Mesenchymal stem cell (in vitro differentiated cells and primary cell): ENCODE measurements around the gene MKI67.

Experiments
- DNase-seq: peaks from one replicate; pipeline ENCODE4 v3.0.0-alpha.2; 2013
- H2AFZ ChIP-seq: one replicate; pipeline ENCODE4 v1.6.1; 2013; ENCODE audit warnings: low read depth, mild to moderate bottlenecking, control low read depth, inconsistent platforms, low read length, moderate library complexity
- H2AK5ac ChIP-seq: 2 replicates; pipeline ENCODE4 v1.6.1; 2013; ENCODE audit warnings: low read length, moderate library complexity, mild to moderate bottlenecking, inconsistent platforms; ENCODE audit not compliant: severe bottlenecking
- H2BK120ac ChIP-seq: one replicate; pipeline ENCODE4 v1.6.1; 2013; ENCODE audit warnings: low read depth, mild to moderate bottlenecking, inconsistent platforms, low read length, moderate library complexity
- H2BK12ac ChIP-seq, 2 experiments: one replicate each; pipeline ENCODE4 v1.6.1; 2013; ENCODE audit warnings: inconsistent platforms in 2 of 2, low read length in 2 of 2, mild to moderate bottlenecking in 2 of 2, moderate library complexity in 2 of 2, control low read depth in 1 of 2
- H2BK15ac ChIP-seq: one replicate; pipeline ENCODE4 v1.6.1; 2013; ENCODE audit warnings: mild to moderate bottlenecking, low read depth, inconsistent platforms; ENCODE audit not compliant: poor library complexity, severe bottlenecking
- H2BK5ac ChIP-seq: 2 replicates; pipeline ENCODE4 v1.6.1; 2013; ENCODE audit warnings: low read depth, mild to moderate bottlenecking, low read length, control low read depth, inconsistent platforms; ENCODE audit not compliant: poor library complexity, severe bottlenecking
- H3K14ac ChIP-seq, 2 experiments: one replicate each; pipeline ENCODE4 v1.6.1; 2013; ENCODE audit warnings: inconsistent platforms in 2 of 2, low read length in 2 of 2, control low read depth in 1 of 2, mild to moderate bottlenecking in 1 of 2, moderate library complexity in 1 of 2
- H3K18ac ChIP-seq, 2 experiments: one replicate each; pipeline ENCODE4 v1.6.1; 2013; ENCODE audit warnings: inconsistent platforms in 2 of 2, low read length in 2 of 2, control low read depth in 1 of 2, low read depth in 1 of 2, mild to moderate bottlenecking in 1 of 2
- H3K23ac ChIP-seq, 2 experiments: one replicate each; pipeline ENCODE4 v1.6.1; 2013; ENCODE audit warnings: inconsistent platforms in 2 of 2, low read length in 2 of 2, mild to moderate bottlenecking in 2 of 2, moderate library complexity in 2 of 2, control low read depth in 1 of 2
- H3K27ac ChIP-seq: 2 replicates; pipeline ENCODE4 v1.5.1; 2013; ENCODE audit warnings: mild to moderate bottlenecking, moderate library complexity, low read length, control low read depth, inconsistent platforms; ENCODE audit not compliant: poor library complexity, severe bottlenecking
- H3K27me3 ChIP-seq, 2 experiments: 2 replicates each; pipeline versions ENCODE4 v1.6.1 to v1.7.0; 2013; ENCODE audit warnings: low read length in 2 of 2, mild to moderate bottlenecking in 2 of 2, moderate library complexity in 2 of 2, control low read depth in 1 of 2, inconsistent platforms in 1 of 2; ENCODE audit not compliant: control insufficient read depth in 1 of 2, insufficient read depth in 1 of 2
- H3K36me3 ChIP-seq, 2 experiments: 2 replicates each; pipeline versions ENCODE4 v1.6.1 to v1.7.0; 2013; ENCODE audit warnings: low read length in 2 of 2, control low read depth in 1 of 2, inconsistent platforms in 1 of 2, low read depth in 1 of 2, mild to moderate bottlenecking in 1 of 2; ENCODE audit not compliant: insufficient read depth in 2 of 2, control insufficient read depth in 1 of 2
- H3K4ac ChIP-seq, 2 experiments: one replicate each; pipeline ENCODE4 v1.6.1; 2013; ENCODE audit warnings: inconsistent platforms in 2 of 2, low read length in 2 of 2, mild to moderate bottlenecking in 2 of 2, moderate library complexity in 2 of 2, control low read depth in 1 of 2, low read depth in 1 of 2
- H3K4me1 ChIP-seq: 2 replicates; pipeline ENCODE4 v1.6.1; 2013; ENCODE audit warnings: low read depth, low read length, control low read depth; ENCODE audit not compliant: control insufficient read depth, insufficient read depth
- H3K4me2 ChIP-seq: 2 replicates; pipeline ENCODE4 v1.6.1; 2013; ENCODE audit warnings: low read length, mild to moderate bottlenecking, inconsistent platforms; ENCODE audit not compliant: poor library complexity, severe bottlenecking
- H3K4me3 ChIP-seq, 2 experiments: 2 replicates each; pipeline versions ENCODE4 v1.5.1 to v1.7.0; 2013; ENCODE audit warnings: low read length in 2 of 2, mild to moderate bottlenecking in 2 of 2, control low read depth in 1 of 2, low read depth in 1 of 2; ENCODE audit not compliant: insufficient read depth in 1 of 2
- H3K79me1 ChIP-seq: replicated peaks from 2 replicates; pipeline ENCODE4 v1.6.1; 2013; ENCODE audit warnings: mild to moderate bottlenecking, control low read depth, low read length, inconsistent platforms; ENCODE audit not compliant: poor library complexity, severe bottlenecking
- H3K9ac ChIP-seq: 2 replicates; pipeline ENCODE4 v1.7.0; 2013; ENCODE audit warnings: mild to moderate bottlenecking, low read length, moderate library complexity
- H3K9me3 ChIP-seq: 2 replicates; pipeline ENCODE4 v1.7.0; 2013; ENCODE audit warnings: mild to moderate bottlenecking, low read length; ENCODE audit not compliant: control insufficient read depth
- H4K8ac ChIP-seq: one replicate; pipeline ENCODE4 v1.6.1; 2013; ENCODE audit warnings: inconsistent platforms, mild to moderate bottlenecking, low read length, moderate library complexity
- H4K91ac ChIP-seq: one replicate; pipeline ENCODE4 v1.6.1; 2013; ENCODE audit warnings: mild to moderate bottlenecking, low read length, inconsistent platforms
- WGBS: methylation state at CpG from one replicate; pipeline ENCODE4 v1.1.7; 2013; ENCODE audit warnings: mixed read lengths; 5-methylcytosine and 5-hydroxymethylcytosine counted together

MKI67 gene

DNA sequence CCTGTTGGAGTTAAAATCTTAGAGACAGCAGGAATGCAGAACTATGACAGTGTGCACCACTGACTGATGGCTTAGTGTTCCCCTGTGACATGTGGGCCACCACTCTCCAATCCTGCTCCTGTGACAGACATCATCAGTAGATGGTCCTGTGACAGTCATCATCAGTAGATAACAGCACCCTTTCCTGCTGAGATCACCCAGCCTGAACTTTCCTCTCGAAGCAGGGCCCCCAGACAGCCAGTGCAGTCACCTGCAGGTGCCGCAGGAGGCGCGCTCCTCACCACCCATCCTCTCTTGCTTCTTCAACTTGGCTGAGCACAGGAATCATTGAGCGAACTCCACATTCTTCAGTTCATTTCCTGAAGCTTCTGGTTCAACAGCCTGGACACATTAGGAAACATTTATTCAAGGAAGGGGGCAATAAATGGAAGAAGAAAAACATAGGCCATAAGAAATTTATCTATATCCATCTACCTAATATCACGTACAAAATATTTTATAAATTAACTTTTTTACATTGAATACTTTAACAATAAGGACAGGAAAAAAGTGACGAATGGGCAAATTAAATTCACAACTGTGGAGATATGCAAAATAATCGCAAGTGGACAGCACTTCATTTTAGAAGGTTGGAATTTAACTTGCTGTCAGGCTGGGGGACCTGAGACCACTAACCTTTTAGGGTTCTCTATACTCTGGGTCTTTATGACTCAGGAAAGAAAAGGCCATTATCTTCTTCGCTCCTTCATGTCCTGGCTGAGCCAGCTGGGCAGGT, 32.0 kb upstream of the MKI67 start:
- no peak overlapping the region for H2BK15ac ChIP-seq
- WGBS = 75% methylated on average over 4 of the region's 9 CpGs
- H3K4me1 ChIP-seq = no peaks in the 10 kb centered on the region
- H2BK120ac ChIP-seq = no peak overlapping the region
- no peak overlapping the region for H2BK5ac ChIP-seq
- no peak overlapping the region for H2BK12ac ChIP-seq
- no peak overlapping the region for H3K14ac ChIP-seq
- H3K27ac ChIP-seq = no peak overlapping the region
- H2AK5ac ChIP-seq = no peak overlapping the region
- H3K79me1 ChIP-seq = no peaks in the 10 kb centered on the region
- H3K27me3 ChIP-seq = peaks cover 20 to 81% of the 10 kb centered on the region in 2 experiments
- H3K4me2 ChIP-seq = no peak overlapping the region
- no peak overlapping the region for H4K8ac ChIP-seq
- H2AFZ ChIP-seq = no peak overlapping the region
- no peak overlapping the region for H3K4ac ChIP-seq
- DNase-seq = no peak
- H4K91ac ChIP-seq = no peak overlapping the region
- H3K9ac ChIP-seq = no peak overlapping the region
- H3K36me3 ChIP-seq = no peaks in the 10 kb centered on the region
- H3K23ac ChIP-seq = no peak overlapping the region
- H3K9me3 ChIP-seq = no peaks in the 10 kb centered on the region
- H3K4me3 ChIP-seq = no peak overlapping the region
- no peak overlapping the region for H3K18ac ChIP-seq

DNA sequence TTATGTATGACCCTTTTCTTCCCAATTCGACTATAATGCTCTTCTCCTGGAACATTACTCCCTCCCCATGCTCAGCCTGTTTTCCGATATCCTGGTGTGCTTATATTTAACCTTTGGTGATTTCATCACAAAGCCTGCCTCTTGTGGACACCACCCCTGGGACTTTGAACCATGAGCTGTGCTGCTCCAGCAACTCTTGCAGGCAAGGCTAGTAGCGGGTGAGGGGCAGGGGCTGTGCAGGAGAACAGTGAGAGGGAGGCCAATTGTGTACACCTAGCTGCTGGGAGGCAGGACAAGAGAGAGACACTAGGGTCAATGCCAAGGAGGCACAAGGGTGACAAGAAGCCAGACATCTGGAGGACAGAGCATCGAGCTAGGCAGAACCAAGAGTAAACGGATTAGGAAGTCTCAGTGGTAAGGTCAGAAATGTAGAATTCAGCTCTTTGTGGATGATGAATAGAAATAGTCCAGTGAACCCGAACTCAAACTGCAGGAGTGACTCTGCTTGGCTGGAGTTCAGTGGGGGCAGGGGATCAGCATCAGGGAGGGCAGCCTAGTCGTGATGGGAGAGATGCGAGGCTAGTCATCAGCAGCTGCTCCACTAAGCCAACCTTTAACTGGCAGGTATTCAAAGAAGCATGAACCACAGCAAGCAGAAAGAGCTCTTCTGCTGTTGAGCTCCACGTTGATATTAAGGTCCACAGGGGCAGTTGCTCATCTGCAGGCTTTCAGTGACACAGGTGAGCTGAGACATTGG, 31.0 kb upstream of the MKI67 start:
- no peak overlapping the region for H3K23ac ChIP-seq
- no peak overlapping the region for H2BK12ac ChIP-seq
- no peak for DNase-seq
- H2BK5ac ChIP-seq = no peak overlapping the region
- H3K14ac ChIP-seq = no peak overlapping the region
- H3K79me1 ChIP-seq = no peaks in the 10 kb centered on the region
- no peak overlapping the region for H3K9ac ChIP-seq
- H3K9me3 ChIP-seq = no peaks in the 10 kb centered on the region
- H3K4me1 ChIP-seq = no peaks in the 10 kb centered on the region
- no peak overlapping the region for H2AK5ac ChIP-seq
- WGBS = 82% methylated on average over 9 of the region's 9 CpGs
- no peak overlapping the region for H3K27ac ChIP-seq
- H2AFZ ChIP-seq = no peak overlapping the region
- H4K8ac ChIP-seq = no peak overlapping the region
- H3K18ac ChIP-seq = no peak overlapping the region
- H2BK15ac ChIP-seq = no peak overlapping the region
- no peak overlapping the region for H3K4ac ChIP-seq
- no peaks in the 10 kb centered on the region for H3K36me3 ChIP-seq
- no peak overlapping the region for H3K4me2 ChIP-seq
- H3K4me3 ChIP-seq = no peak overlapping the region
- H2BK120ac ChIP-seq = no peak overlapping the region
- H3K27me3 ChIP-seq = peaks cover 25 to 89% of the 10 kb centered on the region in 2 experiments
- H4K91ac ChIP-seq = no peak overlapping the region

- no peak overlapping the region for H3K27ac ChIP-seq
Observed at GRCh38 chr10:128152741-128153580, 26.7 kb upstream of the MKI67 start.

DNA sequence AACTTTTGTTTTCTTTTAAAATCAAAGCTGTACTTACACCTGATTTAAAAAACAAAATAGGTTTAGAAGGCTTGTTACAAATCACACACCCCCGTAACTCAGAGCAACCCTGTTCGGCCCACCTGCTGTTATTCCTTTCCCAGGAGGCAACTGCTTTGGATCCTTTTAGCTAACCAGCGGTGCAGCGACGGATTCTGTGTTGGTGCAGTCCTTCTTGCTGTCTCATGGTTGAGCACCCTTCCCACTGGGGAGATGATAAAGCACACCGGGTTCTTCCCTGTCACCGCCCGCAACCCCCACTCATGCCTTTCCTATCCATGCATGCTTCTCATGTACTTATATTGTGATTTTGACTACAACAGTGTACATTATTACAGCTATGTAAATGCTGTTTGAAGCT, 24.8 kb upstream of the MKI67 start:
- H2BK120ac ChIP-seq = no peak overlapping the region
- H2AFZ ChIP-seq = no peak overlapping the region
- H2BK15ac ChIP-seq = no peak overlapping the region
- no peak overlapping the region for H3K18ac ChIP-seq
- 89% methylated on average over 6 of the region's 8 CpGs for WGBS
- H3K36me3 ChIP-seq = no peaks in the 10 kb centered on the region
- H3K4me2 ChIP-seq = no peak overlapping the region
- H3K27me3 ChIP-seq = peaks cover 8 to 41% of the 10 kb centered on the region in 2 experiments
- H3K9me3 ChIP-seq = no peaks in the 10 kb centered on the region
- no peak overlapping the region for H3K27ac ChIP-seq
- no peaks in the 10 kb centered on the region for H3K79me1 ChIP-seq
- H2BK5ac ChIP-seq = no peak overlapping the region
- DNase-seq = no peak
- no peak overlapping the region for H3K4me3 ChIP-seq
- H4K8ac ChIP-seq = no peak overlapping the region
- H3K14ac ChIP-seq = no peak overlapping the region
- H3K4me1 ChIP-seq = peaks cover 11% of the 10 kb centered on the region
- H2BK12ac ChIP-seq = no peak overlapping the region
- H3K23ac ChIP-seq = no peak overlapping the region
- H3K9ac ChIP-seq = no peak overlapping the region
- no peak overlapping the region for H3K4ac ChIP-seq
- H4K91ac ChIP-seq = no peak overlapping the region
- no peak overlapping the region for H2AK5ac ChIP-seq

More at GRCh38 chr10:128152741-128153580, 26.7 kb upstream of the MKI67 start:
- no peaks in the 10 kb centered on the region for H3K9me3 ChIP-seq
- H3K36me3 ChIP-seq = no peaks in the 10 kb centered on the region
- no peak overlapping the region for H2AK5ac ChIP-seq
- WGBS = 76% methylated on average over 13 of the region's 13 CpGs
- H3K18ac ChIP-seq = no peak overlapping the region
- no peak overlapping the region for H2BK12ac ChIP-seq
- H2BK15ac ChIP-seq = no peak overlapping the region
- H3K4me1 ChIP-seq = peaks cover 9% of the 10 kb centered on the region
- H3K4ac ChIP-seq = no peak overlapping the region
- no peak overlapping the region for H3K14ac ChIP-seq
- no peak for DNase-seq
- H4K91ac ChIP-seq = no peak overlapping the region
- H3K9ac ChIP-seq = no peak overlapping the region
- peaks cover 17 to 60% of the 10 kb centered on the region in 2 experiments for H3K27me3 ChIP-seq
- no peak overlapping the region for H3K23ac ChIP-seq
- H3K4me2 ChIP-seq = no peak overlapping the region
- H3K79me1 ChIP-seq = no peaks in the 10 kb centered on the region
- no peak overlapping the region for H3K4me3 ChIP-seq
- no peak overlapping the region for H4K8ac ChIP-seq
- no peak overlapping the region for H2AFZ ChIP-seq
- no peak overlapping the region for H2BK120ac ChIP-seq
- H2BK5ac ChIP-seq = no peak overlapping the region
